Thoracic aorta (tissue), 2 donors: ENCODE measurements around the gene SLAMF8. TPM values are rescaled to one million over a fixed set of nuclear protein-coding genes. Genes with fewer than 3 reads are reported as not detected.

Source experiments
- ATAC-seq: fragments of 150-250 bp; one replicate; pipeline ENCODE4 v1.8.0; 2017; ENCODE audit warnings: low read depth; ENCODE audit not compliant: insufficient number of reproducible peaks, low FRiP score
- DNase-seq: peaks from one replicate; pipeline ENCODE4 v3.0.0-alpha.2; 2020; ENCODE audit warnings: low spot score
- H3K27ac ChIP-seq, 2 donors: fragments of 200-600 bp; sonication (generic); 1 replicate in 1 of 2; 2 replicates in 1 of 2; pipeline ENCODE4 v1.5.1; 2016; ENCODE audit warnings: mild to moderate bottlenecking in 2 of 2, moderate library complexity in 2 of 2
- H3K27me3 ChIP-seq: fragments of 200-600 bp; sonication (generic); replicated peaks from 2 replicates; pipeline ENCODE4 v1.6.0; 2016; ENCODE audit warnings: mild to moderate bottlenecking; ENCODE audit not compliant: insufficient read depth
- H3K36me3 ChIP-seq: fragments of 200-600 bp; sonication (generic); one replicate; pipeline ENCODE4 v1.5.1; 2016
- H3K4me1 ChIP-seq, 2 donors: fragments of 200-600 bp; sonication (generic); 1 replicate in 1 of 2; 2 replicates in 1 of 2; pipeline versions ENCODE4 v1.5.1 to v1.6.0; 2016; ENCODE audit warnings: low read depth in 2 of 2, mild to moderate bottlenecking in 1 of 2; ENCODE audit not compliant: control insufficient read depth in 1 of 2
- H3K4me3 ChIP-seq: fragments of 200-600 bp; sonication (generic); 2 replicates; pipeline ENCODE4 v1.5.1; 2016; ENCODE audit warnings: mild to moderate bottlenecking
- H3K9me3 ChIP-seq: fragments of 200-600 bp; sonication (generic); 2 replicates; pipeline ENCODE4 v1.5.1; 2016
- CTCF ChIP-seq: fragments of 200-600 bp; sonication (generic); IDR thresholded peaks from one replicate; pipeline ENCODE4 v1.5.1; 2019; ENCODE audit warnings: antibody characterized with exemption
- total RNA-seq, 2 donors: library from RNA; depleted of rRNA; stranded (reverse); fragments of >200 nt; gene quantifications; one replicate each; pipeline versions ENCODE4 v1.1.0 to v1.2.3, GENCODE V29; 2016

Gene SLAMF8
- total RNA-seq, 2 donors from 2014 or later: 5.6 to 9.9 TPM

GRCh38 chr1:159877695-159878444 is 51.2 kb downstream of the SLAMF8 start:
- H3K27ac ChIP-seq: no peak overlapping the region
- no peaks in the 10 kb centered on the region for H3K27me3 ChIP-seq
- H3K9me3 ChIP-seq: no peaks in the 10 kb centered on the region
- TF ChIP-seq CTCF: no peak
- no peak overlapping the region for H3K4me3 ChIP-seq
- no peaks in the 10 kb centered on the region for H3K36me3 ChIP-seq
- DNase-seq (no peak), ATAC-seq (no peak)
- no peaks in the 10 kb centered on the region for H3K4me1 ChIP-seq

DNA sequence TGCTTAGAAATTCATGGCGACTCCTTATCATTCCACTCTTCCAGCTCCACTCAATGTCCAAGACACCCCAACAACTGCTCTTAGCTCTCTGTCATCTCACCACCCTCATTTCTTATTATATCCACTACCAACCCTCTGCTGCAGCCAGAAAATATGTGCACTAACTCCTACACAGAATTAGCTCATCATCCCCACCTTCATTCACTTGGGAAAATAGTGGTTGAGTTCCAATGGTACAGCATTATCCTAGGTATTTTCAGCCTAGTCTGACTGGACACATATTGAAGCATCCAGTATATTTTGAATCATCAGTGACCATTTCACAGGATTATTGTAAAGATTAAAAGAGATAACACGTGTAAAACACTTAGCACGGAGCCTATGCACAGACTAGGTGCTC is 52.5 kb downstream of the SLAMF8 start:
- no peak for TF ChIP-seq CTCF
- no peaks in the 10 kb centered on the region for H3K4me1 ChIP-seq
- no peak overlapping the region for H3K27ac ChIP-seq
- H3K36me3 ChIP-seq: no peaks in the 10 kb centered on the region
- ATAC-seq (no peak), DNase-seq (no peak)
- H3K27me3 ChIP-seq: no peaks in the 10 kb centered on the region
- H3K9me3 ChIP-seq: no peaks in the 10 kb centered on the region
- no peak overlapping the region for H3K4me3 ChIP-seq

DNA sequence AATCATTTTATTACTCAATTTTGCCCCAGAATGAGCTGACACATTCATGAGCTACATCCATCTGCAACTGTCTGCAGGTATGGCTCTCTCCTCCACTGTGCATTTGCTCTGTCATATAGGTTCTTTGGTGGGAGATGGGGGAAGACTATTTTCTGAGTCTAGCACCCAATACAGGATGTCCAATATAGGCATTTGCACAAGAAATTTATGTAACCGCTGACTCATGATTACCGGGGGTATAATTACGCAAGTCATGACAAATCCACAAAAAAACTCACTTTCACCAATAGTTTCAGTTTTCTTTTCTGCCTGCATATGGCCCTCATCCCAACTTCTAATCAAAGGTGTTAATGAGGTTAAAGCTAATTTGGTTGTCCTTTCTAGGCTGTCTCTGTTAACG is 53.3 kb downstream of the SLAMF8 start:
- no peaks in the 10 kb centered on the region for H3K4me1 ChIP-seq
- ATAC-seq: no peak
- no peaks in the 10 kb centered on the region for H3K9me3 ChIP-seq
- H3K27me3 ChIP-seq: no peaks in the 10 kb centered on the region
- H3K27ac ChIP-seq: no peak overlapping the region
- TF ChIP-seq CTCF: no peak
- DNase-seq: no peak
- H3K36me3 ChIP-seq: no peaks in the 10 kb centered on the region
- H3K4me3 ChIP-seq: no peak overlapping the region

- Histone ChIP-seq H3K9me3 (no peaks in the 10 kb centered on the region), H3K36me3 (no peaks in the 10 kb centered on the region), H3K4me3 (no peak overlapping the region), H3K27ac (no peak overlapping the region), H3K27me3 (no peaks in the 10 kb centered on the region), H3K4me1 (no peaks in the 10 kb centered on the region)
- DNase-seq: no peak
- no peak for TF ChIP-seq CTCF
- ATAC-seq: no peak
Observed at GRCh38 chr1:159880430-159880829, 53.8 kb downstream of the SLAMF8 start.

- Histone ChIP-seq H3K4me3 (no peak overlapping the region), H3K27ac (no peak overlapping the region), H3K27me3 (no peaks in the 10 kb centered on the region), H3K36me3 (no peaks in the 10 kb centered on the region), H3K4me1 (no peaks in the 10 kb centered on the region), H3K9me3 (no peaks in the 10 kb centered on the region)
- ATAC-seq (no peak), DNase-seq (no peak)
- TF ChIP-seq CTCF: no peak
Observed at GRCh38 chr1:159881622-159882526, 55.2 kb downstream of the SLAMF8 start.
